ENCODE data around the gene FITM1. TPM values are rescaled to one million over a fixed set of nuclear protein-coding genes. Genes with fewer than 3 reads are reported as not detected.

The FITM1 gene
- total and polyA plus RNA-seq, 2 experiments from 2014 or later: 0.53 TPM; not detected in 1

GRCh38 chr14:24160499-24160849 lies 30.0 kb downstream of the FITM1 start:
- no peak overlapping the region for H3K4me3 Mint-ChIP-seq
- H3K4me1 Mint-ChIP-seq: peaks cover 9% of the 10 kb centered on the region
- H3K27ac Mint-ChIP-seq: no peak overlapping the region
- H3K4me2 ChIP-seq: no peak overlapping the region
- no peaks in the 10 kb centered on the region for H3K9me3 Mint-ChIP-seq
- peaks cover 4% of the 10 kb centered on the region for H3K27me3 Mint-ChIP-seq (ENCODE audit: insufficient read depth, low read depth, poor library complexity)
- H3K9me2 ChIP-seq (ENCODE audit: insufficient read depth): no peaks in the 10 kb centered on the region
- H3K79me2 ChIP-seq (replicated peaks; ENCODE audit: insufficient read depth): no peaks in the 10 kb centered on the region
- peaks cover 11% of the 10 kb centered on the region for H3K4me1 ChIP-seq (ENCODE audit: insufficient read depth)
- H3K4me3 ChIP-seq: no peak overlapping the region
- ATAC-seq (no peak), DNase-seq (ENCODE audit: low spot score) (no peak)
- no peak for TF ChIP-seq EZH2phosphoT487 (IDR thresholded peaks at IDR 0.05; ENCODE audit: unreplicated experiment)
- no peak for TF ChIP-seq JUNB (IDR thresholded peaks at IDR 0.05; ENCODE audit: unreplicated experiment)
- TF ChIP-seq EZH2 (IDR thresholded peaks at IDR 0.05; ENCODE audit: low read depth, unreplicated experiment): no peak
- no peak for TF ChIP-seq NANOG (IDR thresholded peaks at IDR 0.05; ENCODE audit: borderline replicate concordance)
- TF ChIP-seq STAT1 (IDR thresholded peaks at IDR 0.05; ENCODE audit: unreplicated experiment): no peak
- TF ChIP-seq ZNF462 (CRISPR knock-in tag; IDR thresholded peaks at IDR 0.05): no peak
- no peak for TF ChIP-seq CREB1 (CRISPR knock-in tag; IDR thresholded peaks at IDR 0.05; ENCODE audit: low read depth)
- TF ChIP-seq ZNF114 (CRISPR knock-in tag; IDR thresholded peaks at IDR 0.05): no peak
- TF ChIP-seq ZNF331 (CRISPR knock-in tag; IDR thresholded peaks at IDR 0.05; ENCODE audit: low read depth): no peak
- TF ChIP-seq ETS1 (IDR thresholded peaks at IDR 0.05): no peak
- no peak for TF ChIP-seq POLR2AphosphoS5 (IDR thresholded peaks at IDR 0.05; ENCODE audit: low read depth)
- TF ChIP-seq REST (IDR thresholded peaks at IDR 0.05; ENCODE audit: unreplicated experiment): no peak
- no peak for TF ChIP-seq CTCF (conservative IDR thresholded peaks at IDR 0.05; ENCODE audit: low read depth in 2 of 2)
- H4K20me1 ChIP-seq (replicated peaks; ENCODE audit: insufficient read depth): peaks cover 7% of the 10 kb centered on the region; the same call in 1 of the 2 replicates
- H3F3A ChIP-seq (replicated peaks; ENCODE audit: low read depth): peaks cover 12% of the 10 kb centered on the region; the same call in 1 of the 2 replicates
- H3K36me3 ChIP-seq (ENCODE audit: insufficient read depth): peaks cover 7% of the 10 kb centered on the region; the same call in 1 of the 2 replicates
- H2AFZ ChIP-seq: no peak overlapping the region
- peaks cover 58% of the 10 kb centered on the region for H3K36me3 Mint-ChIP-seq (ENCODE audit: low read depth)
- H3K27me3 ChIP-seq (ENCODE audit: insufficient read depth): no peaks in the 10 kb centered on the region
- no peak overlapping the region for H3K27ac ChIP-seq (ENCODE audit: low read depth)
